ENCODE results near the gene MYCBP2. TPM values are rescaled to one million over a fixed set of nuclear protein-coding genes. Genes with fewer than 3 reads are reported as not detected.

The MYCBP2 gene
- total RNA-seq, 1 donor from 2014 or later: 84.7 TPM

GRCh38 chr13:77333594-77333993 is 6.7 kb upstream of the MYCBP2 start:
- no peaks in the 10 kb centered on the region for H3K9me3 Mint-ChIP-seq (ENCODE audit: unreplicated experiment)
- H3K36me3 Mint-ChIP-seq (ENCODE audit: unreplicated experiment): no peaks in the 10 kb centered on the region

GRCh38 chr13:77331421-77331820 is 4.5 kb upstream of the MYCBP2 start:
- no peaks in the 10 kb centered on the region for H3K36me3 Mint-ChIP-seq (ENCODE audit: unreplicated experiment)
- peak overlapping the region; percentile 1 for H3K27ac Mint-ChIP-seq (ENCODE audit: unreplicated experiment)
- peaks cover 12% of the 10 kb centered on the region for H3K27me3 Mint-ChIP-seq (ENCODE audit: unreplicated experiment)
- TF ChIP-seq CTCF (IDR thresholded peaks at IDR 0.05): no peak
- H3K9me3 Mint-ChIP-seq (ENCODE audit: unreplicated experiment): no peaks in the 10 kb centered on the region
- peaks cover 23% of the 10 kb centered on the region for H3K4me1 Mint-ChIP-seq (ENCODE audit: unreplicated experiment)
- peak overlapping the region; percentile 36 for H3K4me3 Mint-ChIP-seq (ENCODE audit: unreplicated experiment)
- no peak for DNase-seq (ENCODE audit: extremely low spot score, unreplicated experiment)

More at GRCh38 chr13:77333594-77333993, 6.7 kb upstream of the MYCBP2 start:
- no peak overlapping the region for H3K4me3 Mint-ChIP-seq (ENCODE audit: unreplicated experiment)
- H3K27me3 Mint-ChIP-seq (ENCODE audit: unreplicated experiment): peaks cover 16% of the 10 kb centered on the region
- DNase-seq (ENCODE audit: extremely low spot score, unreplicated experiment): no peak
- peaks cover 15% of the 10 kb centered on the region for H3K4me1 Mint-ChIP-seq (ENCODE audit: unreplicated experiment)
- TF ChIP-seq CTCF (IDR thresholded peaks at IDR 0.05): no peak
- H3K27ac Mint-ChIP-seq (ENCODE audit: unreplicated experiment): no peak overlapping the region

GRCh38 chr13:77329911-77330584 is 3.2 kb upstream of the MYCBP2 start:
- DNase-seq (ENCODE audit: extremely low spot score, unreplicated experiment): no peak
- Mint-ChIP-seq H3K27ac (ENCODE audit: unreplicated experiment) (peak overlapping the region; percentile 84), H3K4me3 (ENCODE audit: unreplicated experiment) (peak overlapping the region; percentile 97), H3K36me3 (ENCODE audit: unreplicated experiment) (no peaks in the 10 kb centered on the region), H3K9me3 (ENCODE audit: unreplicated experiment) (no peaks in the 10 kb centered on the region), H3K27me3 (ENCODE audit: unreplicated experiment) (peaks cover 8% of the 10 kb centered on the region), H3K4me1 (ENCODE audit: unreplicated experiment) (peaks cover 28% of the 10 kb centered on the region)
- TF ChIP-seq CTCF (IDR thresholded peaks at IDR 0.05): no peak

- Mint-ChIP-seq H3K9me3 (ENCODE audit: unreplicated experiment) (no peaks in the 10 kb centered on the region), H3K4me1 (ENCODE audit: unreplicated experiment) (peaks cover 36% of the 10 kb centered on the region), H3K36me3 (ENCODE audit: unreplicated experiment) (no peaks in the 10 kb centered on the region), H3K27ac (ENCODE audit: unreplicated experiment) (peak overlapping the region; percentile 84), H3K4me3 (ENCODE audit: unreplicated experiment) (peak overlapping the region; percentile 97), H3K27me3 (ENCODE audit: unreplicated experiment) (peaks cover 7% of the 10 kb centered on the region)
- TF ChIP-seq CTCF (IDR thresholded peaks at IDR 0.05): no peak
- DNase-seq (ENCODE audit: extremely low spot score, unreplicated experiment): peak; percentile 90
Measured at GRCh38 chr13:77329133-77329910, 2.4 kb upstream of the MYCBP2 start.

DNA sequence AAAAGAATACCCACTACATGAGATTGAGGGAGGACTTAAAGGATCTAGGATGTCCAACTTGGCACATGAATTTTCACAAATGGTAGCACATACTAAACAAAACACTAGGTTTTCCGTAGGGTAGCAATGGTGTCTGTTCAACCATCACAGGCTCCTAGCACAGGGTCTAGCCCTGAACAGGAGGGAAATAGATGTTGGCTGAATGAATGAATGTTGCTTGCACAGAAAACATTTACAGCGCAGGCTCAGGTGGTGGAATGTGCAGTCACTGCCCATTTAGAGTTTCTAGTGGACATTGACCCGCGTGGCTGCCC is 1.9 kb upstream of the MYCBP2 start:
- peak overlapping the region; percentile 84 for H3K27ac Mint-ChIP-seq (ENCODE audit: unreplicated experiment)

More for the DNA sequence above, 1.9 kb upstream of the MYCBP2 start:
- Mint-ChIP-seq H3K36me3 (ENCODE audit: unreplicated experiment) (no peaks in the 10 kb centered on the region), H3K4me1 (ENCODE audit: unreplicated experiment) (peaks cover 40% of the 10 kb centered on the region), H3K9me3 (ENCODE audit: unreplicated experiment) (no peaks in the 10 kb centered on the region), H3K4me3 (ENCODE audit: unreplicated experiment) (peak overlapping the region; percentile 97), H3K27me3 (ENCODE audit: unreplicated experiment) (peaks cover 1% of the 10 kb centered on the region)
- TF ChIP-seq CTCF (IDR thresholded peaks at IDR 0.05): no peak
- DNase-seq (ENCODE audit: extremely low spot score, unreplicated experiment): no peak
